HL-60 (cell line): ENCODE measurements around the gene SERPINA6.

ENCODE experiments used
- CTCF ChIP-seq: IDR thresholded peaks from one replicate; pipeline ENCODE4 v1.5.1; 2011; ENCODE audit warnings: low read length, control low read depth, inconsistent platforms; ENCODE audit not compliant: insufficient read depth
- POLR2AphosphoS5 ChIP-seq: IDR thresholded peaks from 2 replicates; pipeline ENCODE4 v1.6.1; 2012; ENCODE audit warnings: low read depth
- REST ChIP-seq: IDR thresholded peaks from 2 replicates; pipeline ENCODE4 v1.6.1; 2012; ENCODE audit warnings: low read depth; ENCODE audit not compliant: insufficient replicate concordance

- no peak for TF ChIP-seq CTCF
- TF ChIP-seq REST: no peak
- no peak for TF ChIP-seq POLR2AphosphoS5
Measured at GRCh38 chr14:94304243-94304642, 18.9 kb downstream of the SERPINA6 start.
